ENCODE data around the gene CUL9. TPM values are rescaled to one million over a fixed set of nuclear protein-coding genes. Genes with fewer than 3 reads are reported as not detected.

Gene CUL9
- total RNA-seq, 1 donor from 2014 or later = 70.8 TPM

- no peak for TF ChIP-seq CTCF (IDR thresholded peaks at IDR 0.05)
- Mint-ChIP-seq H3K27ac (no peak overlapping the region), H3K4me3 (no peak overlapping the region), H3K9me3 (no peaks in the 10 kb centered on the region), H3K27me3 (no peaks in the 10 kb centered on the region), H3K36me3 (ENCODE audit: low read depth) (no peaks in the 10 kb centered on the region), H3K4me1 (peaks cover 20% of the 10 kb centered on the region)
- DNase-seq (no peak), ATAC-seq (ENCODE audit: low read depth) (no peak)
- ChIA-PET CTCF (interaction anchor here (0.6 to 1.2 kb wide), 3 partner anchors 69 to 133 kb away, joined by 3 read pairs; no protein-coding TSS in a partner anchor), POLR2A (interaction anchor here (0.6 kb wide), 1 partner anchor 190 kb away, joined by 4 read pairs; the partner anchor contains the start of gene DLK2)
- intact Hi-C loops (cut with micrococcal nuclease) = no loop called here
Measured at GRCh38 chr6:43265564-43265963, 83.6 kb downstream of the CUL9 start.

- no peak for DNase-seq
- intact Hi-C loops (cut with micrococcal nuclease) = no loop called here
- ChIA-PET CTCF (interaction anchor here (0.8 to 1.7 kb wide), 4 partner anchors 41 to 131 kb away, joined by 3 to 4 read pairs (median 4); partner anchors contain the start of gene CRIP3), POLR2A (interaction anchor here (1.2 kb wide), 2 partner anchors 41 to 45 kb away, joined by 3 read pairs; partner anchors contain the start of gene CRIP3)
- ATAC-seq (ENCODE audit: low read depth) = no peak
- no peaks in the 10 kb centered on the region for H3K27me3 Mint-ChIP-seq
- H3K27ac Mint-ChIP-seq = no peak overlapping the region
- no peaks in the 10 kb centered on the region for H3K9me3 Mint-ChIP-seq
- no peaks in the 10 kb centered on the region for H3K36me3 Mint-ChIP-seq (ENCODE audit: low read depth)
- H3K4me1 Mint-ChIP-seq = peaks cover 33% of the 10 kb centered on the region
- H3K4me3 Mint-ChIP-seq = no peak overlapping the region
- TF ChIP-seq CTCF (IDR thresholded peaks at IDR 0.05) = no peak
Measured at GRCh38 chr6:43267619-43268354, 85.8 kb downstream of the CUL9 start.

GRCh38 chr6:43268355-43268700 is 86.3 kb downstream of the CUL9 start:
- Mint-ChIP-seq H3K4me3 (no peak overlapping the region), H3K36me3 (ENCODE audit: low read depth) (no peaks in the 10 kb centered on the region), H3K27ac (no peak overlapping the region), H3K9me3 (no peaks in the 10 kb centered on the region), H3K27me3 (no peaks in the 10 kb centered on the region), H3K4me1 (peaks cover 34% of the 10 kb centered on the region)
- CTCF ChIA-PET = interaction anchor here (0.8 to 1.7 kb wide), 4 partner anchors 40 to 130 kb away, joined by 3 to 4 read pairs (median 4); partner anchors contain the start of gene CRIP3
- intact Hi-C loops (cut with micrococcal nuclease) = no loop called here
- ATAC-seq (ENCODE audit: low read depth) (no peak), DNase-seq (no peak)
- POLR2A ChIA-PET = interaction anchor here (0.9 to 1.2 kb wide), 3 partner anchors 40 to 486 kb away, joined by 3 read pairs; partner anchors contain the start of gene CRIP3
- no peak for TF ChIP-seq CTCF (IDR thresholded peaks at IDR 0.05)

- Mint-ChIP-seq H3K27me3 (no peaks in the 10 kb centered on the region), H3K4me1 (peaks cover 31% of the 10 kb centered on the region), H3K27ac (peak overlapping the region; percentile 59), H3K36me3 (ENCODE audit: low read depth) (no peaks in the 10 kb centered on the region), H3K4me3 (peak overlapping the region; percentile 73), H3K9me3 (no peaks in the 10 kb centered on the region)
- no peak for ATAC-seq (ENCODE audit: low read depth)
- ChIA-PET CTCF (interaction anchor here (0.8 to 1.7 kb wide), 4 partner anchors 40 to 130 kb away, joined by 3 to 4 read pairs (median 4); partner anchors contain the start of gene CRIP3), POLR2A (interaction anchor here (0.5 to 1.2 kb wide), 6 partner anchors 40 to 486 kb away, joined by 3 to 4 read pairs (median 3); partner anchors contain the start of gene CRIP3)
- no peak for DNase-seq
- intact Hi-C loops (cut with micrococcal nuclease) = no loop called here
- TF ChIP-seq CTCF (IDR thresholded peaks at IDR 0.05) = no peak
Measured at GRCh38 chr6:43268782-43269272, 86.8 kb downstream of the CUL9 start.

All from activated B cell treated with CpG ODN at 0.5 μM for 24 hours (primary cell).